ENCODE data around the gene BANF1.

BANF1 gene

DNA sequence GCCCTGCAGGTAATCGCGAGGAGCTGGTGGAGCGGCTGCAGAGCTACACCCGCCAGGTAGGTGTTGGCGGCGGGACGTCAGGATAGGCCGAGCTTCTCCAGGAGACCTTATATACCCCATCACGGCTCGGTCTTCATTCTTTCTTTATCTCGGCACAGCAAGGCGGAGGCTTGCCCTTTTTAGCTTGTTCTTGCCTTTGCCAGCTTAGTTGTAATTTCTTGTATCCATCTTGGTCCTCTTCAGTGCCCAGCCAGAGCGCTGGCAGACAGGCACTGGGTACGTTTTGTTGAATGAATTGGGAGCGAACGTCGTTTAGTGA, 50.3 kb downstream of the BANF1 start:
- intact Hi-C loops (cut with DNase I), result no loop called here
- DNase-seq, result no peak

Measured in posterior cingulate gyrus (tissue), 11 donors.